ENCODE data around the gene SMYD3.

Gene SMYD3

GRCh38 chr1:246506674-246507481 is at the start of gene SMYD3:
Gene SMYD3 (minus strand): TSS chr1:246507279.
- DNase-seq, result peak; percentile 93

DNA sequence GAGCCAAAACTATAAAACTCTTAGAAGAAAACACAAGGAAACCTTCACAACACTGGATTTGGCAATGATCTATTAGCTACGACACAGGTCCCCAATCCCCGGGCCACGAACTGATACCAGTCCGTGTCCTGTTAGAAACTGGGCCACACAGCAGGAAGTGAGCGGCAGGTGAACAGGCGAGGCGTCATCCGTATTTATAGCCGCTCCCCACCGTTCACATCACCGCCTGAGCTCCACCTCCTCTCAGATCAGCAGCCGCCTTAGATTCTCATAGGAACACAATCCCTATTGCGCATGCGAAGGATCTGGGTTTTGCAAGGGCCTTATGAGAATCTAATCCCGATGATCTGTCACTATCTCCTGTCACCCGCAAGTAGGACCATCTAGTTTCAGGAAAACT is 47.1 kb upstream of the SMYD3 start:
- DNase-seq, result no peak

DNA sequence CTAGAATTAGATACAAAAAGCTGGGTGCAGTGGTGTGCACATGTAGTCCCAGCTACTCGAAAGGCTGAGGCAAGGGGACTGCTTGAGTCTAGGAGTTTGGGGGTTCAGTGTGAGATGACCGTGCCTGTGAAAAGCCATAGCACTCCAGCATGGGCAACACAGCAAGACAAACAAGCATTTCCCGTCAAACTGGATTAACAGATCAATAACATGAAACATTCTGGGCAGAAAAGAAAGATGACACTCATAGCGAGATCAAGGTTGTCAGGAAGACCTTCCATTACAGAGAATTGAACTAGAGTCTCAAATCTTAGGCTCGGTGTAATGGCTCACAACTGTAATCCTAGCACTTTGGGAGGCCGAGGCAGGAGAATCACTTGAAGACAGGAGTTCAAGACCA is 45.0 kb upstream of the SMYD3 start:
- DNase-seq, result no peak

GRCh38 chr1:246550402-246550801 is 43.3 kb upstream of the SMYD3 start:
- DNase-seq, result no peak

- DNase-seq, result no peak
Measured at GRCh38 chr1:246549665-246550064, 42.6 kb upstream of the SMYD3 start.

DNA sequence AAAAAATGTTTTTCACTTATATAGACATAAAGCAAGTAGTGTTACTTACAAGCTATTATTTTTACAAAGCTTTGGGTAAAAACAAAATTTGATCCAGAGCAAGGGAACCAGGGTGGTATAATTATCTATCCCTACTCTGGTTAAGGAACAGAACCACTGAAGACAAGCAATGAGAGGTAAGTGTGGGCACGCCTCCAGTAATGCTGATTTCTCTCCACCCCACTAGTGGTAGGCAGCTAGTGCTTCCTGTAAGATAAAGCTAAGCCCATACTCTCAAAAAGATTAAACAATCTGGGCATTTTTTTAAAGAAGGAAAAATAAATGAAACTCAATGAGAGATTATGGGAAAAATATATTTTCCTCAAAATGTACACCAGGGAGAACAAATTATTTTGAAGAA is 36.9 kb upstream of the SMYD3 start:
- DNase-seq, result no peak

GRCh38 chr1:246540738-246541491 is 33.8 kb upstream of the SMYD3 start:
- no peak for DNase-seq

DNA sequence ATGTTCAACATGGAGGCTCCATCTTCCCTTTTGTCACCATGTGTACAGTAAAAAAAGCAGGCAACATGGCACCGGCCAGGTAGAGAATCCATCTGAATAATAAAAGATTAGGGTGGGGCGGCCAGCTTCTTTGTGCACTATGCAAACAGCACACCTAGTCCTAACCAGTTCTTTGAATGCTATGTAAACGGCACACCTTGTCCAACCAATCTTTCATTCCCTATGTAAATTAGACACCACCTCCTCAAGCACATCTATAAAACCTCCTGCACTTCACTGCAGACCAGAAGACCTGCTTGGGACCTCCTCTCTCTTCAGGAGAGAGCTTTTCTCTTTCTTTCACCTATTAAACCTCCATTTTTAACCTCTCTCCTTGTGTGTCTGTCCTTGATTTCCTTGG is 30.8 kb upstream of the SMYD3 start:
- DNase-seq, result peak; percentile 79

DNA sequence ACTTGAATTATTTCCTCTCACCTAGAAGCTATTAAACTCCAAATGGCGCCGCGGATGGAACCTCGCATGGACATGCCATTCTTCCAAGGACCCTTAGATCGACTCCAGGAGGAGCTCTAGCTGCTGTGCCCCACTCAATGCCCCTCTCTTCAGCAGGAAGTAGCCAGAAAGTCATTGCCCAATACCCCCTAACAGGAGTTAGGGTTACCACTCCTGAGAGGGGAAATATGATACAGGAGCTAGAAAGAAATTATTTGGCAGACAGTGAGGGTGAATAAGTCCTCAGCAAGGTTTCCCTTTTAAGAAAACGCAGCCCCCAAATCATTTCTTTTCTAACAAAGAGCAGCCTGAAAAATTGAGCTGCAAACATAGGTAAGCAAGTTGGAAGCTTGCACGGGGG is 30.4 kb upstream of the SMYD3 start:
- no peak for DNase-seq

GRCh38 chr1:246534114-246534513 is 27.0 kb upstream of the SMYD3 start:
- no peak for DNase-seq

DNA sequence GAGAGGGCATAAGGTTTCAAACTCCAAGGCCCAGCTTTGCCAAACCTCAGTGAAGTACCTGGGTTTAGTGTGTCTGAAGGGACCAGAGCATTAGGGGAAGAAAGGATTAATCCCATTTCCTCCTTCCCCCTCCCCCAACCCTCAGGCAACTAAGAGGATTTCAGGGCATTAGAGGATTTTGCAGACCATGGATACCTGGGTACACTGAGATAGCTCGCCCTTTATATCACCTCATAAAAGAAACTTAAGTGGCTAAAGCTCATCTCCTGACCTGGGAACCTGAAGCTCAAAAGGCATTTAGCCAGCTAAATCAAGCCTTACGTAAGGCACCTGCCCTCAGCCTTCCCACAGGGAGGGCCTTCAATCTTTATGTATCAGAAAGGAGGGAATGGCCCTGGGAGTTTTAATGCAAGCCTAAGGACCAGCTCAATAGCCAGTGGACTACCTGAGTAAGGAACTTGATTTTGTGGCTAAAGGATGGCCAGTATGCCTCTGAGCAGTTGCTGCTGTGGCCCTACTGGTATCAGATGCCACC is 26.4 kb upstream of the SMYD3 start:
- no peak for DNase-seq

- DNase-seq, result peak; percentile 17
Measured at GRCh38 chr1:246532519-246532918, 25.4 kb upstream of the SMYD3 start.

GRCh38 chr1:246530482-246530881 is 23.4 kb upstream of the SMYD3 start:
- no peak for DNase-seq

DNA sequence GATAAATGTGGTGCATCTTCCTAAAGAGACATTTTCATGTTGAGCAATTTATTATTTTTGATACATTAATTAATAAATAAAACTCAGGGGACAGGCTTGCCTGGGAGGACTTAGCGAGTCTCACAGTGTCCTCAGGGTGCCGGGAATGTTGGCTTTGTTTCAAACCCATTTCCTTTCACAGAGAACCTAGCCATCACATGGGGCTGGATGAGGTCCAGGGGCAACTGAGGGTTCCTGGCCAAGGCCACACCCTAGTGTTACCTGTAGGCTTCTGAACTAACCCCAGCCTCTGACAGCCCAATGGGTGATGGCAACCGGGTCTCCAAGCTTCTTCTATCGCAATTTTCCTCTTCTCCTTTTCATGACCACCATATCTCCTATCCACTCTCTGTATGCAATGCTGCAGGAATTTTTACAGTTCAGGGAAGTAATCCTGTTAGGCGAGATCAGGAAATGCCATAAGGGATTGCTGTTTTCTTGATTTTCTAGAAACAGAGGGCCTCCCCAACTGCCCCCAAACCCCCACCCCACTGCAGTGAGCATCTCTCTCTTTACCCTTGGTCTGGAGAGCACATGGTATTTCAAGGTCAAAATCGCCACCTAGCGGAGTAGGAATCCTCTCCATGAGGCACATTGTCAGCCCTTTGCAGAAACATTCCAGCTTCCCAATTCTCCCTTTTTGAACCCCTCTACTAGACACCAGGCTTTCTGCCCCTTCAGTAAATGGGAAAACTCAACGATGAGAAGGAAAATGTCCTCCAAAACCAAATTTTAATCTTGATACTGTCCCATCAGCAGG is 22.1 kb upstream of the SMYD3 start:
- peak; percentile 7 for DNase-seq

GRCh38 chr1:246527402-246528088 is 20.5 kb upstream of the SMYD3 start:
- no peak for DNase-seq

DNA sequence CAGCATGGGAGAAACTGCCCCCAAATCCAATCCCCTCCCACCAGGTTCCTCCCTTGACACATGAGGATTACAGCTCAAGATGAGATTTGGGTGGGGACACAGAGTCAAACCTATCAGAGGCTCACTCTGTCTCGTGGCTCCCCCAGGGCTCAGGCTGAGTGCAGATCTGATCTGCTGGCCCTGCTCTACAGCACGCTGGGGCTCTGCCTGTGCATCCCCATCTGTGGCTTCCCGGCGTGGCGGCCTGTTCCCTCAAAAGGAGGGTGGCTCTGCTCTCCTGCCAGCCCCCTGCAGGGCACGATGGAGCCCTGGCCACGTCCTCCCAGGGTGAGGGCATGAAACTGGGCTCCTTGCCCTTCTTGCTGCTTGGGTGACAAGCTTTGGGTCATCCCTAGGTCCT is 19.8 kb upstream of the SMYD3 start:
- DNase-seq, result no peak

DNA sequence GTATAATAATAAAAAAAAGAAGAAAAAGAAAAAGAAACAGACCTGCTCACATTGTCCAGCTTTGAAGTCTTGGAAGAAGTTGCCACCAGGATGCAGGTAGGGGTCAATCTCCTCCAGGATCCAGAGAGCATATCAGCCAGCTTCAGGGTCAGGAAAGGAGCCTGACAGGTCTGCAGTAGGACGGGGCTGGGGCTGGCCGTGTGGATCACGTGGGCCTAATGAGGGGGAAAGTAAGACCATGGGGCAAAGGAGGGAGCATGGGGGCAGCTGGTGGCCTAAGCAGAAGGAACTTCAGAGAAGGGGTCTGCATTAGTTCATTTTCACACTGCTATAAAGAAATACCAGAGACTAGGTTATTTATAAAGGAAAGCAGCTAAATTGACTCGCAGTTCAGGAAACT is 19.3 kb upstream of the SMYD3 start:
- DNase-seq, result no peak

- no peak for DNase-seq
Measured at GRCh38 chr1:246519514-246519913, 12.4 kb upstream of the SMYD3 start.

- no peak for DNase-seq
Measured at GRCh38 chr1:246518456-246519205, 11.6 kb upstream of the SMYD3 start.

- no peak for DNase-seq
Measured at GRCh38 chr1:246517391-246517790, 10.3 kb upstream of the SMYD3 start.

DNA sequence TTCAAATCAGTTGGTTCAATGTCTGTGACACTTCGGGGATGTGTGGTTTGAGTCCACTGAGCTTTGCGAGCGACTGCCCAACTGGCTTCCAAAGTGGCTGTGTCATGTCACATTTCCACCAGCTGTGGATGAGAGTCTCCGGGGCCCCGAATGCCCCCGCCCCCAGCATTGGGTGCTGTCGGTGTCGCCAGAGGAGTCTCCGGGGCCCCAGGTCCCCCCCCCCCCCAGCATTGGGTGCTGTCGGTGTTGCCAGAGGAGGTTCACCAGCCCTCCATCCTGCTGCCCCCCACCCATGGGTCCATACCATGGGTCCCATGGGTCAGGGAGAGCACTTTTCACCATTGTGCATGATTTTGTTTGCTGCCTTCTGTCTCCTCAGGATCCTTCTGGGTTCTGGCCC is 9.0 kb upstream of the SMYD3 start:
- no peak for DNase-seq
